COLO668 (cell line): ENCODE results near the gene KRT8.
"Not testable (repeated sequence)": the region's sequence is repeated elsewhere in the genome, so short reads cannot be mapped to it uniquely, and the experiment has no call there.

Source experiments
- DNase-seq: peaks from one replicate; lab custom pipeline; 2025; ENCODE audit not compliant: unreplicated experiment; lab: John Stamatoyannopoulos, UW

Gene KRT8

GRCh38 chr12:52874573-52875435 lies 30.1 kb downstream of the KRT8 start:
- DNase-seq: no peak

GRCh38 chr12:52873832-52874572 lies 30.9 kb downstream of the KRT8 start:
- DNase-seq: peak; percentile 84

GRCh38 chr12:52873513-52873831 lies 31.4 kb downstream of the KRT8 start:
- peak; percentile 56 for DNase-seq

GRCh38 chr12:52872644-52873389 lies 32.1 kb downstream of the KRT8 start:
- peak; percentile 61 for DNase-seq

- no peak for DNase-seq
Measured at GRCh38 chr12:52871291-52872039, 33.4 kb downstream of the KRT8 start.

GRCh38 chr12:52870361-52871290 lies 34.2 kb downstream of the KRT8 start:
- peak; percentile 42 for DNase-seq

GRCh38 chr12:52867642-52868041 lies 37.2 kb downstream of the KRT8 start:
- DNase-seq: no peak

GRCh38 chr12:52867152-52867551 lies 37.7 kb downstream of the KRT8 start:
- no peak for DNase-seq

GRCh38 chr12:52865090-52865944 lies 39.6 kb downstream of the KRT8 start:
- DNase-seq: peak; percentile 54

- DNase-seq: no peak
Measured at GRCh38 chr12:52862023-52862422, 42.9 kb downstream of the KRT8 start.

- no peak for DNase-seq
Measured at GRCh38 chr12:52861511-52861910, 43.4 kb downstream of the KRT8 start.

- no peak for DNase-seq
Measured at GRCh38 chr12:52860102-52860823, 44.6 kb downstream of the KRT8 start.

GRCh38 chr12:52857500-52857899 lies 47.4 kb downstream of the KRT8 start:
- no peak for DNase-seq

GRCh38 chr12:52856787-52857186 lies 48.1 kb downstream of the KRT8 start:
- no peak for DNase-seq

GRCh38 chr12:52856077-52856476 lies 48.8 kb downstream of the KRT8 start:
- DNase-seq: not testable (repeated sequence)

- DNase-seq: no peak
Measured at GRCh38 chr12:52851787-52852186, 53.1 kb downstream of the KRT8 start.

- no peak for DNase-seq
Measured at GRCh38 chr12:52850681-52851080, 54.2 kb downstream of the KRT8 start.

- DNase-seq: no peak
Measured at GRCh38 chr12:52849511-52849910, 55.4 kb downstream of the KRT8 start.
